Vagina (tissue), 2 donors: Measurements from ENCODE around the gene DPYSL4. TPM values are rescaled to one million over a fixed set of nuclear protein-coding genes. Genes with fewer than 3 reads are reported as not detected.

Experiments
- DNase-seq, 2 donors: peaks; one replicate each; pipeline ENCODE4 v3.0.0-alpha.2; 2017; ENCODE audit errors: extremely low spot score in 2 of 2
- H3K27ac ChIP-seq: fragments of 200-600 bp; sonication (generic); one replicate; pipeline ENCODE4 v1.5.1; 2019
- H3K27me3 ChIP-seq: fragments of 200-600 bp; sonication (generic); one replicate; pipeline ENCODE4 v1.5.1; 2019
- H3K36me3 ChIP-seq, 2 donors: fragments of 200-600 bp; sonication (generic); one replicate each; pipeline ENCODE4 v1.5.1; 2017 to 2019
- H3K4me1 ChIP-seq: fragments of 200-600 bp; sonication (generic); one replicate; pipeline ENCODE4 v1.5.1; 2019
- H3K4me3 ChIP-seq, 2 donors: fragments of 200-600 bp; sonication (generic); 1 replicate in 1 of 2; 2 replicates in 1 of 2; pipeline ENCODE4 v1.5.1; 2016 to 2019
- H3K9me3 ChIP-seq: fragments of 200-600 bp; sonication (generic); one replicate; pipeline ENCODE4 v1.5.1; 2019
- CTCF ChIP-seq, 3 experiments: fragments of 450-650 bp in 2 of 3; fragments of 200-600 bp in 1 of 3; sonication (generic) in 1 of 3; IDR thresholded peaks; one replicate each; pipeline ENCODE4 v1.5.1; 2017 to 2019; ENCODE audit warnings: antibody characterized with exemption in 3 of 3, mild to moderate bottlenecking in 2 of 3, moderate library complexity in 2 of 3
- POLR2A ChIP-seq, 2 donors: fragments of 450-650 bp; IDR thresholded peaks; one replicate each; pipeline ENCODE4 v1.6.1; 2017; ENCODE audit warnings: antibody characterized with exemption in 2 of 2, mild to moderate bottlenecking in 2 of 2, moderate library complexity in 2 of 2
- POLR2AphosphoS5 ChIP-seq, 2 donors: sonication (generic); formaldehyde crosslinking; IDR thresholded peaks; one replicate each; pipeline ENCODE4 v1.9.0; 2017; ENCODE audit warnings: antibody characterized with exemption in 2 of 2, mild to moderate bottlenecking in 2 of 2, low read depth in 1 of 2; ENCODE audit not compliant: insufficient read depth in 1 of 2
- intact Hi-C: fragments of 100-400 bp; cut with DNase I; formaldehyde crosslinking; loops from one replicate; pipeline ENCODE4 v1.15.1; 2023
- total RNA-seq: library from RNA; depleted of rRNA; stranded (reverse); fragments of >200 nt; gene quantifications from one replicate; pipeline ENCODE4 v1.2.3, GENCODE V29; 2016

The DPYSL4 gene
- total RNA-seq, 1 donor from 2014 or later: 0.49 TPM

GRCh38 chr10:132242103-132242840 lies 55.5 kb downstream of the DPYSL4 start:
- no peaks in the 10 kb centered on the region for H3K27me3 ChIP-seq
- H3K36me3 ChIP-seq: no peaks in the 10 kb centered on the region
- no peaks in the 10 kb centered on the region for H3K9me3 ChIP-seq
- H3K27ac ChIP-seq: no peak overlapping the region
- no peak for DNase-seq
- no peak overlapping the region for H3K4me3 ChIP-seq
- intact Hi-C loops: no loop called here
- H3K4me1 ChIP-seq: no peaks in the 10 kb centered on the region
- TF ChIP-seq CTCF (IDR thresholded peaks at IDR 0.05) (no peak), POLR2AphosphoS5 (IDR thresholded peaks at IDR 0.05; ENCODE audit: insufficient read depth in 1 of 2, low read depth in 1 of 2) (no peak), POLR2A (IDR thresholded peaks at IDR 0.05) (no peak)

- H3K27ac ChIP-seq: no peak overlapping the region
- no peak for DNase-seq
Measured at GRCh38 chr10:132243141-132243540, 56.4 kb downstream of the DPYSL4 start.

GRCh38 chr10:132243626-132244025 lies 56.9 kb downstream of the DPYSL4 start:
- no peak for DNase-seq
- Histone ChIP-seq H3K4me3 (no peak overlapping the region), H3K9me3 (no peaks in the 10 kb centered on the region), H3K4me1 (no peaks in the 10 kb centered on the region), H3K27ac (no peak overlapping the region), H3K36me3 (no peaks in the 10 kb centered on the region), H3K27me3 (no peaks in the 10 kb centered on the region)
- no peak for TF ChIP-seq POLR2A (IDR thresholded peaks at IDR 0.05)
- no peak for TF ChIP-seq CTCF (IDR thresholded peaks at IDR 0.05)
- TF ChIP-seq POLR2AphosphoS5 (IDR thresholded peaks at IDR 0.05; ENCODE audit: insufficient read depth in 1 of 2, low read depth in 1 of 2): no peak
- intact Hi-C loops: no loop called here

More at GRCh38 chr10:132243141-132243540, 56.4 kb downstream of the DPYSL4 start:
- no peaks in the 10 kb centered on the region for H3K9me3 ChIP-seq
- no peaks in the 10 kb centered on the region for H3K27me3 ChIP-seq
- H3K36me3 ChIP-seq: no peaks in the 10 kb centered on the region
- no peaks in the 10 kb centered on the region for H3K4me1 ChIP-seq
- TF ChIP-seq POLR2AphosphoS5 (IDR thresholded peaks at IDR 0.05; ENCODE audit: insufficient read depth in 1 of 2, low read depth in 1 of 2) (no peak), CTCF (IDR thresholded peaks at IDR 0.05) (no peak), POLR2A (IDR thresholded peaks at IDR 0.05) (no peak)
- intact Hi-C loops: no loop called here
- no peak overlapping the region for H3K4me3 ChIP-seq

GRCh38 chr10:132245056-132245455 lies 58.3 kb downstream of the DPYSL4 start:
- intact Hi-C loops: no loop called here
- H3K9me3 ChIP-seq: no peaks in the 10 kb centered on the region
- H3K27ac ChIP-seq: no peak overlapping the region
- H3K27me3 ChIP-seq: no peaks in the 10 kb centered on the region
- no peaks in the 10 kb centered on the region for H3K36me3 ChIP-seq
- DNase-seq: no peak
- TF ChIP-seq POLR2A (IDR thresholded peaks at IDR 0.05) (no peak), CTCF (IDR thresholded peaks at IDR 0.05) (no peak), POLR2AphosphoS5 (IDR thresholded peaks at IDR 0.05; ENCODE audit: insufficient read depth in 1 of 2, low read depth in 1 of 2) (no peak)
- no peaks in the 10 kb centered on the region for H3K4me1 ChIP-seq
- no peak overlapping the region for H3K4me3 ChIP-seq

- Histone ChIP-seq H3K27me3 (no peaks in the 10 kb centered on the region), H3K9me3 (no peaks in the 10 kb centered on the region), H3K27ac (no peak overlapping the region), H3K36me3 (no peaks in the 10 kb centered on the region), H3K4me1 (no peaks in the 10 kb centered on the region), H3K4me3 (no peak overlapping the region)
- DNase-seq: no peak
- intact Hi-C loops: no loop called here
- no peak for TF ChIP-seq POLR2AphosphoS5 (IDR thresholded peaks at IDR 0.05; ENCODE audit: insufficient read depth in 1 of 2, low read depth in 1 of 2)
- no peak for TF ChIP-seq CTCF (IDR thresholded peaks at IDR 0.05)
- TF ChIP-seq POLR2A (IDR thresholded peaks at IDR 0.05): no peak
Measured at GRCh38 chr10:132246296-132246695, 59.5 kb downstream of the DPYSL4 start.
